ENCODE measurements around the gene SETBP1.

SETBP1 gene

DNA sequence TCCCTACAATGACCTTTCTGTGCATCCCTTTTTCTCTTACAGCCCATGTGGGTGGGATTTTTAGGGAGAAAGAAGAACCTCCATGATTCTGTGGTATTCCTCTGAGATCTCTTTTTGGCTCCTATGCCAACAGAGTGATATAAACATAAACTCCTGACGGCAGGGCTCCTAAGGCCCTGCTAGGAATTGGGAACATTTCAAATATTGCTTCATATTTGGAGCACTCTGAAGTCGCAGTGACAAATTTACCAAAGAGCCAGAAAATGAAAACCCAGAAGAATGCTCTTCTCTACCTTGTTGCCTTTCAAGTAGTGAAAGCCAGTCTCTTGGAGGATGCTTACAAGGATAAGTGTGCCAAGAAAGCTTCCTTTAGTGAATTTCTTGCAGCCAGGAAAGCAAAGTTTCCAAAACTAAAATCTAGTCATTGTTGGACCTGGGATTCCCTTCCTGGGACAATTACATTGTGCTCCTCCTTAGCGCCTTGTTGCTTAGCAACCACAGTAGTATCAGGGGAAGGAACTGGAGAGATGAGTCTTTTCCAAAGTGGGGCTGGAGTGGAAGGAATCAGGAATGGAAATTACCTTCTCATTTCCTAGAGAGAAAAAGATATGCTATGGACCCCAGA lies 7.3 kb upstream of the SETBP1 start:
- Histone ChIP-seq H3K27me3 (no peaks in the 10 kb centered on the region), H3K4me3 (ENCODE audit: low read depth, low read length) (no peak overlapping the region), H3K4me1 (no peaks in the 10 kb centered on the region), H3K36me3 (no peaks in the 10 kb centered on the region), H3K9me3 (no peaks in the 10 kb centered on the region)
- TF ChIP-seq, protein P1, sequence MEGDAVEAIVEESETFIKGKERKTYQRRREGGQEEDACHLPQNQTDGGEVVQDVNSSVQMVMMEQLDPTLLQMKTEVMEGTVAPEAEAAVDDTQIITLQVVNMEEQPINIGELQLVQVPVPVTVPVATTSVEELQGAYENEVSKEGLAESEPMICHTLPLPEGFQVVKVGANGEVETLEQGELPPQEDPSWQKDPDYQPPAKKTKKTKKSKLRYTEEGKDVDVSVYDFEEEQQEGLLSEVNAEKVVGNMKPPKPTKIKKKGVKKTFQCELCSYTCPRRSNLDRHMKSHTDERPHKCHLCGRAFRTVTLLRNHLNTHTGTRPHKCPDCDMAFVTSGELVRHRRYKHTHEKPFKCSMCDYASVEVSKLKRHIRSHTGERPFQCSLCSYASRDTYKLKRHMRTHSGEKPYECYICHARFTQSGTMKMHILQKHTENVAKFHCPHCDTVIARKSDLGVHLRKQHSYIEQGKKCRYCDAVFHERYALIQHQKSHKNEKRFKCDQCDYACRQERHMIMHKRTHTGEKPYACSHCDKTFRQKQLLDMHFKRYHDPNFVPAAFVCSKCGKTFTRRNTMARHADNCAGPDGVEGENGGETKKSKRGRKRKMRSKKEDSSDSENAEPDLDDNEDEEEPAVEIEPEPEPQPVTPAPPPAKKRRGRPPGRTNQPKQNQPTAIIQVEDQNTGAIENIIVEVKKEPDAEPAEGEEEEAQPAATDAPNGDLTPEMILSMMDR (IDR thresholded peaks at IDR 0.05; ENCODE audit: low read depth, low read length): no peak
- DNase-seq: no peak

DNA sequence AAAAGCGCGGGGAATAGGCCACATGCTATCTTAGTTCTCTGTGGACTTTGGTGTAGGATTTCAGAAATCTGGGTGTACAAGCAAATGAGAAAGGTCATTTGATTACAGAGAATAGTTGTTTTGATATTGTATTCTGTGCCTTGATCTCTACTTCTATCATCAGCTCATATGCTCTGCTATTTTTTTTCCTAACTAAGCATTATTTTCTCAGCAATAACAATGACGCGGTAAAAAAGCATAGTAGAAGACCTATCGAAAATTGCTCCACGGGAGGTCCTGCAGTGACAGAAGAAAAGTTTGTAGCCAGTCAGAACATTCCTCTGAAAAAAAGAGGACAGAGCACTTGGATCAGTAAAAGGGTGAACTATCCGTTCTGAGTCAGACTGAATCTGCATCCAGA lies 2.8 kb upstream of the SETBP1 start:
- H3K27me3 ChIP-seq: no peaks in the 10 kb centered on the region
- H3K9me3 ChIP-seq: no peaks in the 10 kb centered on the region
- DNase-seq: no peak
- H3K36me3 ChIP-seq: no peaks in the 10 kb centered on the region
- H3K4me3 ChIP-seq (ENCODE audit: low read depth, low read length): no peak overlapping the region
- H3K4me1 ChIP-seq: no peaks in the 10 kb centered on the region
- TF ChIP-seq, protein P1 (IDR thresholded peaks at IDR 0.05; ENCODE audit: low read depth, low read length): no peak

DNA sequence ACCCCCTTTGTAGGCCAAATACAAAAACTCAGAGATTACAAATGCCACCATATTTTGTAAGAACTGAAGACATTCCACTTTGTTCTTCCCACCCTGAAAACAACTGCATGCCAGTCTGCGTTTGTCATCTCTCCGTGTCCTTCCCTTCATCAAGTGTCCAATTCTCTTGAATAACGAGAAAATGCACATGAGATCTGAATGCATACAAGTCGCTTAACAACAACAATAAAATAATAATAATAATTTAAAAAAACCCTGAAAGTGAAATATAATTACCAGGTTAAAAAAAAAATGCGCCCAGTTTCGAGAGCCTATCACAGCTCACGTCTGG lies 2.0 kb upstream of the SETBP1 start:
- TF ChIP-seq, protein P1 (IDR thresholded peaks at IDR 0.05; ENCODE audit: low read depth, low read length): no peak; the same call in 1 of the 2 replicates
- DNase-seq: no peak
- H3K27me3 ChIP-seq: no peaks in the 10 kb centered on the region
- H3K4me3 ChIP-seq (ENCODE audit: low read depth, low read length): no peak overlapping the region; the same call in 1 of the 2 replicates
- no peaks in the 10 kb centered on the region for H3K9me3 ChIP-seq
- H3K4me1 ChIP-seq: no peaks in the 10 kb centered on the region
- H3K36me3 ChIP-seq: no peaks in the 10 kb centered on the region

DNA sequence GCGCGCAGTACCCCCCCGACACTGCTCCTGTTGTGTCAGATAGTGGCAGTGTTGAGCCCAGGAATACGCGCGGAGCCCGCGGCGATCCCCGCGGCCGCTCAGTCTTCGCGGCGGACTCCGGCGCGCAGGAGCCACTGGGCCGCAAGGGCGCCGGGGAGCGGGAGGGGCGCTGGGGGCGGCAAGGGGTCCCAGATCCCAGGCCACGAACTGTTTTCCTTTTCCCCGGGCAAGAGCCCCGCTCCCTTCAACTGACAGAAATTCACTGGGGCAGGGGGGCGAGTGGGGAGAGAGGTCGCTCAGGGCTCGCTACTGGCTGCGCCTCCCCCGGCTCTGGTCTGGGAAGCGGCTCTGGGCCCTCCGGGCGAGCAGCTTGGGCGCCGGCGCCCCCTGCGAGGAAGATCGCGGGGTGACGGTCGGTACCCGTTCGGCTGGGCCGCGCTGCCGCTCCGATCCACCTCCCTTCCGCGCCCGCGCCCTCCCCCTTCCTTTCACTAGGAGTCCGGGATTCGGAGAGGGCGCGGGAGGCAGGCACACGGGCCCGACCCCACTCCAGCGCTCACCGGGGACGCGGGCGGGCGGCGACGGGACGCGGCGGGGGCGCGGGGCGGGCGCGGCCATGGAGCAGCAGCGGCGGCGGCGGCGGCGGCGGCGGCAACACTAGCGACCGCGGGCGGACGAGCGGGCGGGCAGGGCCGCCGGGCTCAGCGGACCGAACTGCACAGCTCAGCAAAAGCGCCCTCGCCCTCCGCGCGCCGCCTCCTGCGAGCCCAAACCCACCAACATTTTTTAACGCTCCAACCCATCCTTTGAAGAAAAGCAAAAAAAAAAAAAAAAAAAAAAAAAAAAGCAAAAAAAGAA lies 1.4 kb upstream of the SETBP1 start:
- peak overlapping the region; percentile 60 for H3K4me3 ChIP-seq (ENCODE audit: low read depth, low read length)
- no peaks in the 10 kb centered on the region for H3K4me1 ChIP-seq
- no peaks in the 10 kb centered on the region for H3K36me3 ChIP-seq
- TF ChIP-seq, protein P1 (IDR thresholded peaks at IDR 0.05; ENCODE audit: low read depth, low read length): peak; percentile 45; the same call in 1 of the 2 replicates
- no peaks in the 10 kb centered on the region for H3K9me3 ChIP-seq
- peak; percentile 74 for DNase-seq
- no peaks in the 10 kb centered on the region for H3K27me3 ChIP-seq

DNA sequence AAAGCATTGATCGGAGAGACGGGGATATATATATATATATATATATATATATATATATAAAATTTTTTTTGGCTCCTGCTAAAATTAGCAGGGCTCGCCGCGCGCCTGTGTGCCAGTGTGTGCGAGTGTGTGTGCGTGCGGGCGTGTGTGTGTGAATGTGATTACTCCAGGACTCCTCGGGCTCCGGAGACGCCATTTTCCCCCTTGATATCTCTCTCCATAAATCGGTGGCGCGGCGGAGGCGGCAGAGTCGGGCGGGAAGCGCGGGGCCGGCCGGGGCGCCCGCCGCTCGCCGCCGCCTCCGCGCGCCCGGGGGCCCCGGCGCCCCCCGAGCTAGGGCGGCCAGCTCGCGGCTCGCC lies 795 bp upstream of the SETBP1 start:
- peak overlapping the region; percentile 74 for H3K4me3 ChIP-seq (ENCODE audit: low read depth, low read length)
- no peaks in the 10 kb centered on the region for H3K27me3 ChIP-seq
- DNase-seq: peak; percentile 61
- TF ChIP-seq, protein P1 (IDR thresholded peaks at IDR 0.05; ENCODE audit: low read depth, low read length): no peak
- no peaks in the 10 kb centered on the region for H3K9me3 ChIP-seq
- H3K36me3 ChIP-seq: no peaks in the 10 kb centered on the region
- H3K4me1 ChIP-seq: no peaks in the 10 kb centered on the region
